ENCODE results near the gene PRKAR2B. TPM values are rescaled to one million over a fixed set of nuclear protein-coding genes. Genes with fewer than 3 reads are reported as not detected.

The PRKAR2B gene
- 25.6 and 31.5 TPM in 2 replicates for total RNA-seq
- polyA plus RNA-seq, result 14.8 and 16.2 TPM in 2 replicates

- H3K36me3 ChIP-seq (replicated peaks; ENCODE audit: insufficient read depth, low read depth), result no peaks in the 10 kb centered on the region
- DNase-seq (ENCODE audit: low spot score), result peak; percentile 92
- 1% methylated on average over 43 of the region's 110 CpGs for WGBS (ENCODE audit: low lambda C conversion rate, missing lambda C conversion rate)
- H3K4me3 ChIP-seq, result peak within 1 kb of the TSS; percentile 86
- H3K27me3 ChIP-seq, result peaks cover 12% of the 10 kb centered on the region
- H2AFZ ChIP-seq, result peak within 1 kb of the TSS; percentile 80
- TF ChIP-seq CTCF (IDR thresholded peaks at IDR 0.05; ENCODE audit: poor library complexity) (no peak), EZH2 (IDR thresholded peaks at IDR 0.05; ENCODE audit: borderline replicate concordance) (no peak), EZH2phosphoT487 (IDR thresholded peaks at IDR 0.05; ENCODE audit: low read depth, severe bottlenecking, unreplicated experiment) (no peak)
- no peaks in the 10 kb centered on the region for H3K9me2 ChIP-seq (replicated peaks; ENCODE audit: insufficient read depth)
- peak within 1 kb of the TSS; percentile 94 for H3K4me2 ChIP-seq
- peaks cover 31% of the 10 kb centered on the region for H3K79me2 ChIP-seq
- peaks cover 4% of the 10 kb centered on the region for H4K20me1 ChIP-seq (ENCODE audit: insufficient read depth, poor library complexity, severe bottlenecking)
- peaks cover 14% of the 10 kb centered on the region for H3K4me1 ChIP-seq (ENCODE audit: insufficient read depth)
- H3K9me3 ChIP-seq (ENCODE audit: low read depth), result no peaks in the 10 kb centered on the region
- H3K27ac ChIP-seq, result peak within 1 kb of the TSS; percentile 39
Measured at GRCh38 chr7:107044347-107045194, at the start of gene PRKAR2B. TSS of gene PRKAR2B (plus strand) at chr7:107044705. CDS start at chr7:107044908, 203 bp downstream.

- H3K27me3 ChIP-seq, result no peaks in the 10 kb centered on the region
Measured at GRCh38 chr7:106994833-106995232, 49.7 kb upstream of the PRKAR2B start.

GRCh38 chr7:106997487-106998271 lies 46.8 kb upstream of the PRKAR2B start:
- H3K79me2 ChIP-seq, result no peaks in the 10 kb centered on the region
- no peak for DNase-seq (ENCODE audit: low spot score)
- H3K27ac ChIP-seq, result no peak overlapping the region
- no peak overlapping the region for H3K4me3 ChIP-seq
- TF ChIP-seq CTCF (IDR thresholded peaks at IDR 0.05; ENCODE audit: poor library complexity), result no peak
- TF ChIP-seq EZH2phosphoT487 (IDR thresholded peaks at IDR 0.05; ENCODE audit: low read depth, severe bottlenecking, unreplicated experiment), result no peak
- TF ChIP-seq EZH2 (IDR thresholded peaks at IDR 0.05; ENCODE audit: borderline replicate concordance), result no peak
- H3K4me2 ChIP-seq, result no peak overlapping the region
- 86% methylated on average over 5 of the region's 5 CpGs for WGBS (ENCODE audit: low lambda C conversion rate, missing lambda C conversion rate)
- H3K27me3 ChIP-seq, result no peaks in the 10 kb centered on the region
- no peaks in the 10 kb centered on the region for H3K9me3 ChIP-seq (ENCODE audit: low read depth)
- H3K9me2 ChIP-seq (replicated peaks; ENCODE audit: insufficient read depth), result no peaks in the 10 kb centered on the region
- H3K36me3 ChIP-seq (replicated peaks; ENCODE audit: insufficient read depth, low read depth), result no peaks in the 10 kb centered on the region
- H3K4me1 ChIP-seq (ENCODE audit: insufficient read depth), result no peaks in the 10 kb centered on the region
- H4K20me1 ChIP-seq (ENCODE audit: insufficient read depth, poor library complexity, severe bottlenecking), result no peaks in the 10 kb centered on the region
- H2AFZ ChIP-seq, result no peak overlapping the region

More at GRCh38 chr7:106994833-106995232, 49.7 kb upstream of the PRKAR2B start:
- Histone ChIP-seq H3K4me2 (no peak overlapping the region), H3K4me1 (ENCODE audit: insufficient read depth) (no peaks in the 10 kb centered on the region), H3K27ac (no peak overlapping the region), H3K4me3 (no peak overlapping the region), H2AFZ (no peak overlapping the region), H3K79me2 (no peaks in the 10 kb centered on the region), H3K9me2 (replicated peaks; ENCODE audit: insufficient read depth) (no peaks in the 10 kb centered on the region), H4K20me1 (ENCODE audit: insufficient read depth, poor library complexity, severe bottlenecking) (no peaks in the 10 kb centered on the region), H3K36me3 (replicated peaks; ENCODE audit: insufficient read depth, low read depth) (no peaks in the 10 kb centered on the region), H3K9me3 (ENCODE audit: low read depth) (no peaks in the 10 kb centered on the region)
- TF ChIP-seq CTCF (IDR thresholded peaks at IDR 0.05; ENCODE audit: poor library complexity), result no peak
- no peak for TF ChIP-seq EZH2phosphoT487 (IDR thresholded peaks at IDR 0.05; ENCODE audit: low read depth, severe bottlenecking, unreplicated experiment)
- TF ChIP-seq EZH2 (IDR thresholded peaks at IDR 0.05; ENCODE audit: borderline replicate concordance), result no peak
- WGBS (ENCODE audit: low lambda C conversion rate, missing lambda C conversion rate), result 96% methylated on average over 7 of the region's 7 CpGs
- DNase-seq (ENCODE audit: low spot score), result no peak

Data from hepatocyte (in vitro differentiated cells).